Stimulated activated CD4-positive, alpha-beta T cell treated with anti-CD3 and anti-CD28 coated beads, TNF-alpha, amount 100 ng/mL, for 48 hours (primary cell): ENCODE data around the gene NPAS2.

ENCODE experiments used
- DNase-seq, 3 donors: peaks; one replicate each; pipeline ENCODE4 v3.0.0-alpha.2; 2020; ENCODE audit warnings: low read depth in 3 of 3

Gene NPAS2

DNA sequence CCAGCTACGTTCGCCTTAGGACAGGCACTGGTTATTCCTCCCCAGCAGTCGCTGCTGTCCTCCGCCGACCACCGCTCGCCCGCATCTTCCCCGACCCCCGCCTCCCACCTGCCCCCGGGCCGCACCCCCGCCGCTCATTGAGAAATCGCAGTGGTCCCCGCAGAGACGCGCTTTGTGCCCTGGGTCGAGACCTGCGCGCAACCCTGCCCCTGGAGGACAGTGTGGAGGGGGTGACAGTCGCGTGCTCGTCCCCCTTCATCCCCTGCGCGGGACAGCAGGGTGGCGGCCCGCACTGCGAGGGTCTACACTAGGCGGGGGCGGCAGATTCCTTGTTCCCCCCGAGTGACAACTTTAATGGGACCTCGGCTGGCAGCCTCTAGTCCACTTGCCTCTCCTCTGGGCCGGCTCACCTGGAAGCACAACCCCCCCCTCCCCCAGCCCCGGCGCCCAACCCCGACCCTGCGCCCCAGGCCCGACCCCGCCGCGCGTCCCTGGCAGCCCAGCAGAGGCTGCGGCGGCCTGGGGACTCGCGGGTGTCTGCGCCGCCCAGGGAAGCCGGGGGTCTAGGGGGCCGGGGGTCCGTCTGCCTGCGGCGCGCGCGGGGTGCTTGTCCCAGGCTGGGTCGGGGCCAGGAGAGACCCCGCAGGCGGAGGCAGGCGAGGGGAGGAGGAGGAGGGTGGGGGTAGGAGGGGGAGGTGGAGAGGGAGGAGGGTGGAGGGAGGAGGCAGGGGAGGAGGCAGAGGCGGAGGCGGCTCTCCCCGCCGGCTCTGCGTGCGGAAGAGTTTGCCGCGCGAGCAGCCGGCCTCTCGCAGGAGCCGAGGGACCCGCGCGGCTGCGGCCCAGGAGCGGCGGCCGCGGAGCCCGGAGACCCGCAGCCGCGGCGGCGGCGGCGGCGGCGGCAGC, at the start of gene NPAS2:
Gene NPAS2, plus strand, starts transcription at position 770 of the 903 bp plus-strand sequence. CDS start 84,616 bp downstream, outside the sequence.
- DNase-seq = no peak

- DNase-seq = no peak
These were observed 48.8 kb upstream of the NPAS2 start for GRCh38 chr2:100771125-100771524.

DNA sequence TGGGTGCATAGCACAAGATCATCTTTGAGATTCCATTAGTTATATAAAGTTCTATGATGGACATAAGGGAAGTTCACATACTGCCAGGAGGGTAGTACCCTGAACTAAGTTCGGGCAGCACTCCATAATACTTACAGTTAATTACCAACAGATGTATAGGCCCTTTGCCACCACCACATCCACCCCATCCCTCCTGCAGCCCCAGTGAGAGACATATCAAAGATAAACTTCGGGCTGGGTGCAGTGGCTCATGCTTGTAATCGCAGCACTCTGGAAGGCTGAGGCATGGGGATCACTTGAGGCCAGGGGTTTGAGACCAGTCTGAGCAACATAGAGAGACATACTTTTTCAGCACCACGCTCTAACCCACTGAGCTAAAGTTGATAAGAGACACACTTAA, 46.4 kb upstream of the NPAS2 start:
- no peak for DNase-seq

- DNase-seq = no peak
These were observed 43.5 kb upstream of the NPAS2 start for GRCh38 chr2:100776445-100776844.

DNA sequence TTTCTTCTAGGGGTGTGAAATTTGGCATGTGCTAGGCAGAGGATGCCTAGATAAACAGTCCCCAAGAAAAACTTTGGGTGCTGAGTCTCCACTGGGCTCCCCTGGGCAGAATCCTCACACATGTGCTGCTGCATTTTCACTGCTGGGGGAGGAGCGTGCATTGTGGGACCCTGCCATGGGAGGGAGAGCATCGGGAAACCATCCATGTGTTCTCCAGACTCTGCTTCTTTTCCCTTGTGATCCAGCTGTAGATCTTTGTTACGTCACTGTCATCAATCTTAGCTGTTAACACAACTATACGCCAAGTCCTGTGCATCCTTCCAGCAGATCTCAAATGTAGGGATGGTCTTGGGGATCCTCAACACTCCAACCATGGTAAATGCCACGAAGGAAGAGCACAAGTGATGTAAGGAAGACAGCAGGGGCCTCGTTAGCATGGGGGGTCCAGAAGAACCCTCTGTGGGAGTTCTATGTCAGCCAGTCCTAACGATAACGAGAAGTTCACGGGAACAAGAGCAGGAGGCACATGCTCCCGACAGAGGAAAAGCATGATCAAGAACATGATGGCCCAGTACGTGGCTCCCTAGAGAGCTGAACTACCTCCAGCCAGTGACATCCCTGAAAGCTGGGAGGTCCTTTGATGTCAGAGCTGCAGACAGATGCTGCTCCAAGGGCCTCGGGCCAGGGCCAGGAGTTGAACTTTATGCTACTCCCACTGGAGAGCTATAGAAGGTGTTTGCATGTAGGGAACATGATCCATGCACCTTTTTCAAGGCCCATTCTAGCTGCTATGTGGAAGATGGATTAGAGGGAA, 41.1 kb upstream of the NPAS2 start:
- no peak for DNase-seq

- no peak for DNase-seq
These were observed 40.1 kb upstream of the NPAS2 start for GRCh38 chr2:100779908-100780202.

- DNase-seq = no peak
These were observed 39.5 kb upstream of the NPAS2 start for GRCh38 chr2:100780203-100781008.

GRCh38 chr2:100781009-100781325, 39.0 kb upstream of the NPAS2 start:
- no peak for DNase-seq

- no peak for DNase-seq
These were observed 38.2 kb upstream of the NPAS2 start for GRCh38 chr2:100781523-100782379.

- DNase-seq = no peak
These were observed 37.5 kb upstream of the NPAS2 start for GRCh38 chr2:100782380-100782878.

- DNase-seq = no peak
These were observed 36.0 kb upstream of the NPAS2 start for GRCh38 chr2:100783987-100784386.

DNA sequence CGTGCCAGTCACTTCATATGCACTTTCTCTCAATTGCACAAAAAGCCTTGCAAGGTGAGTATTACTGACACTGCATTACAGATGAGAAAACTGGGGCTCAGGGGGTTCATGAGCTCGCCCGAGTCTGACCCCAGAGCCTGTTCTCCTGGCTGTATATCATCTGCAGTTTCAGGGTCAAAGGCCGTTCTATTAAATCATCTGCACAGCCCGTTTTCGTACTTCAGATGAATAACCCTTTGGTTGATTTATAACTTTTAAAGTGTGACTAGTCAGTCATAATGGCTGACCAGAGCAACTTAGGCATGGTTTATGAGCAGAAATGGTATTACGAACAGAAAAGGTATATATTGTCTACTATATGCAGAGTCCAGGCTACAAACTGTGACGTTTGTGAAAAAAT, 35.3 kb upstream of the NPAS2 start:
- DNase-seq = no peak

DNA sequence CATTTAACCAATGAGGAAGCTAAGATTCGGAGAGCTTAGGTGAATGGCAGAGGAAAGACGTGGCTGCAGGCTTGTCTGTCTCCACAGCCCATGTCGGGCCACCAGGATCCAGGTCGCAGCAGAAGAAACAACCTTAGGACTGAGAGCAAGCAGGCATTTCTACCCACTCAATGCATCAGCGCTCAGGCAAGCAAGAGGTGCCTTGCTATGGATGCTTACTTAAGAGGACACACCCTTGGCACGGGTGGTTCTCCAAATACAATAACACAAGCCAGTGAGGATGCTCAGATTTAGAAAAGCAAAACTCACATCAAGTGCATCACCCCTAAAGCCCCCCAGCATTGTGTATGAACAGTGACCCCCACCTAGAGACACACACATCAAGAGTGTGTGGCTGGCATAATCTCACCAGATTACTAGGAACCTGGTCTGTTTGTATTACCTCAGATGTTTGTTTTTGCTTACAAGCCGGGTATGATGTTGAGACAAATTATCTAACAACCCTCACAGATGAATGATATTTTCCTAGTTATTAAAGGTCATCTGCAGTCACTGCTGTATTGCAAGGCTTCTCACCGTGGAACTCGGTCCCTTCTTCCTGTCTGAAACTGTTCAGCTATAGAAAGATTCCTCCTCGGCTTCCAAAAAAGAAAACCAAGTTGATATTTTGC, 34.2 kb upstream of the NPAS2 start:
- DNase-seq = no peak

DNA sequence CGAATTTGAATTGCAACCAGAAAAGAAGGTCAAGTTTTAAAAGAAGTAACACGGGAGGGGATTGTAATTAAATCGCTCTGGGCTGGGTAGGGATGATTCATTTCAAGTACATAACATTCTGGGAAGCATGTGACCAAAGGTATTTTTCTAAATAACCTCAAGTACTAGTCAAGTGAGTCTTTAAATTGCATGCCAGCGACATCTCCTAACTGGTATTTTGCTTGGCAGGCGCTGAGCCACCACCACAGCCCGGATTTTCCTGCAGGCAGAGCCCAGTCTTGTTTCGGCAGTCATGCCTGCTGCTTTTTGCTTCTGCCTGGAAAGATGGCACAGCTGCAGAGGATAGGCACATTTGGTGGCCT, 33.7 kb upstream of the NPAS2 start:
- no peak for DNase-seq

GRCh38 chr2:100786985-100787384, 33.0 kb upstream of the NPAS2 start:
- DNase-seq = no peak

- no peak for DNase-seq
These were observed 30.6 kb upstream of the NPAS2 start for GRCh38 chr2:100789361-100789760.

DNA sequence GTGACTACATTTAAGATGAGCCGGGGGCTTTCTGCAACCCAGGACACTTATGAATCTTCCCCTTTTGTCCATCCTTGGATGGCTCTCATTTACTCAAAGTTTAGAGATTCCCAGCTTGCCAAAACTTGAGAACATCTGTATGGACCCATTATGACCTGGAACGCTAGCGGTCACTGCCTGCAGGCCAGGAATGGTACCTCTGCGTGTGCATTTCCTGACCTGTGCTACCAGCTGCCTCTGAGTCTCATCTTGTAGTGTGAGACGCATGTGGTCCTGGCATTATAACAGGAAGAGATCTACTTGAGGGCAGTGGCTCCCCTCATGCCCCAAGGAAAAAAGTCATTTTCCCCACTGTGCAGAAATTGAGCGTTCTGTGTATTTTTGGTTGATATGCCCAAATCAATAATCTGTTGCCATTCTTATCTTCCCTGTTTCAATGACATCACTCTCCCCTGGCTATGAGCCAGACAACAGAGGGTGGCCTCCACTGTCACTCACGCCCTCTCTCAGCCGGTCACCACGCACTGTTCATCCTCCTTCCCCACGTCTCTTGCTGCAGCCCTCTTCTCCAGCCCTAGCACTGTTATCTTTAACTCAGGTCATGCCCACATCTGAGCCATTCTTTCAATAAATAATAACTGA, 28.5 kb upstream of the NPAS2 start:
- DNase-seq = no peak

DNA sequence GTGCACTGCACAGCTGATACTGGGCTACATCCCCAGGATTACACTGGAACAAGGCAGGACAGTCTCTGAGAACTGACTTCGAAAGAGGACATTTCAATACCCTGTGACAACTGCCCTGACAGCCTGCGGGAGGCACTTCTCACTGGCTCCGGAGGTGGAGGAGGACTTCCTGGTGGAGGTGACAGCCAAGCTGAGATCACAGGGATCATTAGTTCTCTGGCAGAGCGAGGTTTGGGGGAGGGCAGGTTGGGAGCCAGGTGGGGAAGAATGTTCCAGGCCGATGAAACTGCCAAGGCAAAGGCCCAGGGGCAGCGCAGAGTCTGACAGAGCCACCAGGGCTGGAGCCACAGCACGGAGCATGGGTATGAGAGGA, 28.0 kb upstream of the NPAS2 start:
- DNase-seq = no peak

GRCh38 chr2:100793220-100793619, 26.7 kb upstream of the NPAS2 start:
- DNase-seq = no peak

DNA sequence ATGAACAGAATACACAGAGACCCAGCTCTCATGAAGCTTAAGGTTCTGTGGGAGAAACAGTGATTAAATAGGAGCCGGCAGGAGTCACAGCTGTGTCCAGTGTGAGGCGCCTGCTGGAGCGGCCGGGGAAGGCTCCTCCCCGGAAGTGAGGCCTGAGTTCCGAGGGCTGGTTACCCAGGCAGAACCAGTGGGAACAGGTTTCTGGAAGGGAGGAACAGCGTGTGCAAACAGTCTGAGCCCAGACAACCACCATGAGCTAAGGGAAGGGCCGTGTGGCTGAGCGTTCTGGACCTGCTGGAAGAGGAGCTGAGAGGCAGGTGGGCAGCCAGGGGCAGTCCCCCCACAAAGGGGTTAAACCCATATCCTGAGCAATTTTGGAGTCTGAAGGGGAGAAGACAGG, 26.0 kb upstream of the NPAS2 start:
- no peak for DNase-seq
